Lung microvascular endothelial cell (primary cell): ENCODE results near the gene AFF2. TPM values are rescaled to one million over a fixed set of nuclear protein-coding genes. Genes with fewer than 3 reads are reported as not detected.

Source experiments
- DNase-seq, 2 donors: peaks; one replicate each; pipeline versions ENCODE4 v3.0.0 to v3.0.0-alpha.2; 2010; ENCODE audit warnings: low read depth in 2 of 2
- total RNA-seq: library from RNA; depleted of rRNA; stranded (reverse); fragments of >200 nt; gene quantifications from 2 replicates; pipeline ENCODE4 v1.2.1, GENCODE V29; 2014

Gene AFF2
- total RNA-seq, 1 donor from 2014 or later = 0.20 TPM

DNA sequence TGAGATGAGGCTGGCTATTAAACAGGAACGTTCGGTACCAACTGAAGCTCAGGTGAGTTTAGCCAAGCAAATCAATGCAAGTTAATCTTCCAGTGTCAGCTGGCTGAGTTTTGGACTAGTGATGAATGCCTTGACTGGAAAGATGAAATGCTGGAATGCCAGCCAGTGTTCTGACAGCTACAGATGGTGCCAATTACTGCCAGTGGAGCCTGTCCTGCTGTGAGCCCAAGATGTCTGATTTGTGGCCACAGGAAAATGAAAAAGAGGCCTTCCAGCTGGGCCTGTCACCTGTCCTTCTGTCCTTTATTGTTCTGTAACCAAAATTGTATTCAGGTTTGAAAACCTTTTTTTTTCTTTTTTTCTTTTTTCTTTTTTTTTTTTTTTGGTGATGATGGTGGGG, 223.1 kb downstream of the AFF2 start:
- DNase-seq = no peak

DNA sequence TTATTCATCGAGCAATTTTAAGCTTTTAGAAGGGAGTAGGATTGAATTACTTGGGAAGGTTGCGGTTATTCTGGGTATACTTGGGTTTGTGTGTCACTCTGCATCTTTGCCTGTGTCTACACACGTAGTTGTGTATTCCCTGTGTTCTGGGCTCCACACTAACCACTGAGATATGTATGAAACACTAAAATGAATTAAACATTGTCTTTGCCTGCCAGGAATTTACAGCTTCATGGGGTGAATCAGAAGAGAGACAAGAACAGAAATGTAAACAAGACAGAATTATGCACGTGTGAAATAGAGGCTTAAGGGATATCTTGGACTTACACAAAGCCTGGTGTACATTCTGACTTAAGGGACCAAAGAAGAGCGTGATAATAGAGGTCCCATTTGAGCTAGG, 228.5 kb downstream of the AFF2 start:
- no peak for DNase-seq

DNA sequence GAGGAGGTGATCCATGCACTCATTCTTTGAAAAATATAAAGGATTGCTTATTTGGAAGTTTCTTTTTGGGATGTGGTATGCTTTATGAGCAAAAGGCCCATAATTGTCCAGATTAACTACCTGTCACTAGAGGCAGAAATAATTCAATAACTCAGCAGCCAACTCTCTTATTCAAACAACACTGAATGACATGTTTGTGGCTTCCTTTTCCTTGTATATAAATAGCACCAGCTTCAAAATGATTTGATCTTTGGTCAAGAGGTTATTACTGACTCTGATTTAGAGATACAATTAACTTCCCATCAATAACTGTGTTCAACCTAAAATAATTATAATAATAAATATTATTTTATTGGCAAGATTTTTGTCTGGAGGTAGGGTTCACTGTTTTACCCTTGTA, 232.3 kb downstream of the AFF2 start:
- no peak for DNase-seq

DNA sequence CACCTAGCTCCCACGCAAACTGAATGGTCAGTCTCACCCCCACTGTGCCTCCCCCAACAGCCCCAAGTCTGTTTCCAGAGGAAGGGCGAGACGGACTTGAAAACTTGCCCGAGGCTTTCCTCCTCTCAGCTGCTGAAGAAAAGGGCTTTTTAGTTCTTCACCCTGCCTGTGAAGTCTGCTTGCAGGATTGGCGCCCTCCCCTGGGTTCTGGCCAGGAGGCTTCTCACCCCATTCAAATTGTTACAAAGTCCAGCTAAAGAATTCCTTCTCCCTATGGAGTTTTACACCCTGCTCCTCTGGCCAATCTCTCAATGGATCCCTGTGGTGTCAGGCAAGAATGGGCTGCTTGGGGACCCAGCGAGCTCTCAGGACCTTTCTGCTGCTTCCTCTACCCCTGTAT, 241.0 kb downstream of the AFF2 start:
- DNase-seq = no peak

DNA sequence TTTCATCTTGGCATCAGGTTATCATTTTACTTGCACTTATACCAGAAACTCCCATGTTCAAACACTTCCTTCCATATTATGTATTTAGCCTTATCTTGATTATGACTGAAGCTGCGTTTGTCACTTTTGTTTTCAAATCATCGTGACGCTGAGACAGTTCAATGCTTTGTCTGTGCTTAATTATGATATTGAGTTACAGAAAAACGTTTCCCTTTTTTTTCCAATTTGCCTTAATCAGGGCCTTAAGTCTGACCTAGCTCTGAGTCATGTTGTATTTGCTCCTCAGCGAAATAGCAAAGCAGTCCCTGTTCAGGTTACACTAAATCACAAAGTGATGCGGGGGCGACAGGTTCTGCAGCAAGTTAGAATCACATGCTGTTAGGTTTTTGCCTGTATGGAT, 254.7 kb downstream of the AFF2 start:
- no peak for DNase-seq

DNA sequence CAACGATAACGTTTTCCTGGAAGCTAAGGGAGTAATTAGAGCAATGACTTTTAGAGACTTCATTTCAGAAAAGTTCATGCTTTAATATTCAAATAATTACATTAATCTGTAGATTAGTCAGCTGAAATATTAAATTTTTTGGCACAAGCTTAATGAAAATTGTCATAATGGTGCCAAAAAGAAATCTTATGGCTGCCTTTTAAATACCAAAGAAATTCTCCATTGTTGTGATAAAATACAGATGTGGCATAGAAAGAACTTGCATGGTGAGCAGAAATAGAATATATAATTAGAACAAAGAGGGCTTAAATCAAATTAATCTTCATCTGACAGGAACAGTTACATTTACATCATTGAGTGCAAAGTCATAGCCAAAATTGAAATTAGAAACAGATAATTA, 263.5 kb downstream of the AFF2 start:
- DNase-seq = no peak

DNA sequence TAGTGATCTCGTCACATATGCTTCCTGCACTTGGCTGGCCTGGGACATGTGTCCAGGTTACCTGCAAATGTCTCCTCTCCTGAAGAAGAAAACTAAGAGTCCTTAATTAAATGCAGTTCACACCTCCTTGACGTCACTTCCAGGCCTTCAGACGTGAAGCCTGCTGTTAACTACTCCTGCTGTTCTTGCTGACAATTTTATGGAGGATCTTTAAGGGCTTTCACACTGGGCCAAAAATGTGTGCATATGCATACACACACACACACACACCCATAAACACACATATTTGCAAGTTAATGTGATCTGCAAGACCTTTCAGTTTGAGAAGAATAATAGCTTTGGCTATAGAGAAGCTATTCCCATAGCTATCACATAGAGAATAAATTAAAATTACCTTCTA, 267.9 kb downstream of the AFF2 start:
- DNase-seq = no peak

DNA sequence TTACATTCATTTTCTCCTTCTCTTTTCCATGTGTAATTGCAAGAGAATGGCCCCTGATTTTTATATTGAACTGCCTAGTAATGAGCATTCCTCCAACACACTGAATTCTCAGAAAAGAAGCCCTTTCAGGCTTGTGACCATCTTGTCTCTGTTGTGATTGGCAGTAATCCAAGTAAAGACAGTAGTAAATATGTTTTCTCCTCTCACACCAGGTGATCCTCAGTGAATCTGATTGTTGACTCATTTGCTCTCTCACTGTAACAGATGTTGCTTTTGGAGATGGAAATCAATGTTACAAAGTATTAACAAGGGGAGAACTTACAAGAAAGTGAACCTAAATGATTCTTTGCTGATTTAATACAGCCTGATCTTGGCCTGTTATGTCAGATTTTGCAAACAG, 271.0 kb downstream of the AFF2 start:
- DNase-seq = no peak

DNA sequence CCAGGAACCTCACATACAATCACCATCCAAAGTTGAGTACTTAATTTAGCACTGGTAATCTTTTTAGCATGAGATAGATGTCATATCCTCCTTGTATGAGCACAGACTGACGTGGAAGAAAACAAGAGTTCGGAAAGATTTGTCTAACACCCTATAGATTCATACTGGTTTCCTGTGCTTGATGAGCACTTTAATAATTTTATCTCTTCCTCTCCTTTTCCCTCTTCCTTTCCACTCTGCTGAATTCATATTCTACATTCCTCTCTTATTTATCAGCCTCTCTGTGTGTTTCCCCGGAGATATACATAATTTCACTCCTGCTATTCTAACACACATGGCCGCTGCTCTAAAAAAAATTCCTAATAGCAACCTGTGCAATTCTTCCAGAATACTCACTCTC, 273.9 kb downstream of the AFF2 start:
- DNase-seq = no peak

DNA sequence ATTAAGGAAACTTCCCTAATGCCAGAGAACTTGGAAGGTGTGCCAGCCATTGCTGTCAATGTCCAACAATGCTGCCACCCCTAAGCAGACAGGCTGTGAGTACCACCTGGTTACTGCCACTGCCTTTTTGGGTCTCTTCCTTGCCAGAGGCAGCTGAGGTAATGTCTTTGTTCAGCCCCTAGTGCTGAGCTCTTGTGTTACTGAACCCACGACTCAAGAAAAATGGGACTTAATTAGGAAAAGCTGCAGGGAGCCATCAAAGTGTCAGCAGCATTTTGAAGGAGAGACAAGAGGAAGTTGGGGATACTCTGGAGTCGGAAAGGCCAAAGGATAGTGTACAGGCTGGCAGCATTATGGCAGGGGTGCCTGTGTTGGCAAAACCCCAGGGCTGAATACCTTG, 283.7 kb downstream of the AFF2 start:
- DNase-seq = no peak

DNA sequence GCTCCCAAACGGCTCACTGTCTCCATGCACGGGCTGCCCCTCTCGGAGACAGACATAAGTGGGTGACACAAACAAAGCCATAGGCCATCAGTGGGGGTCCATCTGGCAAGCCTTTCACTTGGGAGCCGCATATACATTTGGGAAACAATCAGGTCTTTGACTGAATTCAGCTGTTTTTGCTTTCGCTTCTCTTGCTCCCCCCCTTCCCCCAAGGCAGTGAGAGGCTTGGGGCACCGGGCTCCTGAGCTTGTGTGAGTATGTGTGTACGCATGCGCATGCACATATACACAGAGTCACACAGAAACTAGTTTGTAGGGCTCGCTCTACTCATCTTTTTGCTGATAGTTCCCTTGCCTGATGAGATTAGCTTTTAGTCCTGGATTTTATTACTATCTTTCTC, 284.4 kb downstream of the AFF2 start:
- DNase-seq = no peak

DNA sequence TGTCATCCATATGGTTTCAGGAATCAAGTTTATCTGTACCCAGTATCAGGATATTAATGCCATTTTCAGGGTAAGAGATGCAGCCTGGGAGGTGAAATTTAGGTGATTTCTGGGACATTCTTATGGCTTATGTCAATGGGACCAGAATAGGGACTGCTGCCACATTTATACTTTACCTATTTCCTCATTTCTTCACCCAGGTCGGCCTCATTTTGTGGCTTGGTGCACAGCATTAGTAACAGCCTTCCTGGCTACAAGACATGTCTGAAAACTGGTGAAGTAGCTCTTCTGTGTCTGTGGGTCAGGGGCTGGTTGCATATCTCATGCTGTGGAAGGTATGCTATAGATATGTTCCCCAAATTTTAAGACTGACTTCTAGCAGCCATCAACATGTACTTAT, 284.8 kb downstream of the AFF2 start:
- DNase-seq = no peak

DNA sequence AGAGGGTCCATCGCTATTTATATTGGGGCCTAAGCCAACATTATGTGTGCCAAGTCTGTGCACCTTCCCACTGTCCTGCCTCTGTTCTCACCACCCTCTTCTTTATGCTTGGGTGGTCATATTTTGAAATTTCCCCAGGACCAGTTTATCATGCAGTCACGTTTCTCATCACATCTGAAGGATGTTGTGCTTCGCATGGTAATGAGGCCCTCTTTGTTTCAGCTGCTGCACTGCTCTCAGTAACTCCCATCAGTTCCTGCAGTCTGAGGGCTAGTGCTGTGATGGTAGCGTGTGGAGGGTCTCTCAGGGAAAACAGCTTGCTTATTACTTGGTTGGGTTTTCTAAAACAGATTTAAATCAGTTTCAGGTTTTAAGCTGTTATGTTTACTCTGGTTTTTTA, 288.0 kb downstream of the AFF2 start:
- DNase-seq = no peak

DNA sequence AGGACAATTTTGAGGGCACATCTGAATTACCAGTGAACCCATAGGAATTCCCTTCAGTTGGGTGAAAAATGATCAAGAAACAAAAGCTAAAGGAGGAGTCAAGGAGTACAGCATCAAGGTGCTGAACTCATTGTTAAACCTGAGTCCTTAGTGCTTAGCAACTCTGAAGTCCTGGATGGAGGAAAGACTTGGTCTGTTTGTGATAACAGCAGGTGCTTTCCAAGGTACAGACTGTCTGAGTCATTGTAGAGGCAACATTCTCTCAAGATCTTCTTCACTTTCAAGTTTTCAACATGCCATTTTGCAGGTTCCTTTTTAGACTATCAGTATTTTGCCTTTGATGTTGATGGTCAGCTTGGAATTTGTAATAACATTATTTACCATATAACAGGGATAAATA, 293.9 kb downstream of the AFF2 start:
- no peak for DNase-seq

DNA sequence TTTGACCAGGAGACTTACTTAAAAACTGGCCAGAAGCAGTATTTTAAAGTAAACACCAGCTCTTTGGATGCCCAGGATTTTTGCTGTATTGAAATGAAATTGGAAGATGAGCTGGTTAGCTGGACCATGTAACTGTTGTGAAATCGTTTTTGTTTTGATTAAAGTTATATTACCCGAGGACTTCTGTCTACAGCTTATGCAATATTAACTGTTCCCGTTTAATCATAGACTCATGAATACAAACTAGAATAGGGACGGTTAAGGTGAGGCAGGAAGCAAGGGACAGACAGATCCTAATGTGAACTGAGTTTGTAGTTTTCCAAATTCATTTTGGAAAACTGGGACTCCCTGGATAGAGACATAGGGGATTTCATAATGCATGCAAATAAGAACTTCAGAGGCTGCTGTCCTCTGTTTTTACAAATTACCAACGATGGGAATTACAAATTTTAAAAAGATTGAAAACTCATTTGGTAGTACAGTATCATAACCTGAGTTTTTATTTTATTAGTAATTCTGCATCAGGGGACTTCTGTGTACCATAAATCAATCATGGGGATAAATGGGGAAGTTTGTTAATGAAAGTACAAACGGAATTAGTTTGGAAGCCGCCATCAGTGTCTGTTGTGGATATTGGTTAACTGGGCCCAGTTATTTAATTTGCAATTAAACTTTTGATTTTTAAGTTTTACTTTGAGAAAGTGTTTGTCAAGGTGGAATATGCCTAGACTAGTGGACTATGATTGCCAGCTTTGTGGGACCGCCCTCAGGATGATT, 304.4 kb downstream of the AFF2 start:
- no peak for DNase-seq

DNA sequence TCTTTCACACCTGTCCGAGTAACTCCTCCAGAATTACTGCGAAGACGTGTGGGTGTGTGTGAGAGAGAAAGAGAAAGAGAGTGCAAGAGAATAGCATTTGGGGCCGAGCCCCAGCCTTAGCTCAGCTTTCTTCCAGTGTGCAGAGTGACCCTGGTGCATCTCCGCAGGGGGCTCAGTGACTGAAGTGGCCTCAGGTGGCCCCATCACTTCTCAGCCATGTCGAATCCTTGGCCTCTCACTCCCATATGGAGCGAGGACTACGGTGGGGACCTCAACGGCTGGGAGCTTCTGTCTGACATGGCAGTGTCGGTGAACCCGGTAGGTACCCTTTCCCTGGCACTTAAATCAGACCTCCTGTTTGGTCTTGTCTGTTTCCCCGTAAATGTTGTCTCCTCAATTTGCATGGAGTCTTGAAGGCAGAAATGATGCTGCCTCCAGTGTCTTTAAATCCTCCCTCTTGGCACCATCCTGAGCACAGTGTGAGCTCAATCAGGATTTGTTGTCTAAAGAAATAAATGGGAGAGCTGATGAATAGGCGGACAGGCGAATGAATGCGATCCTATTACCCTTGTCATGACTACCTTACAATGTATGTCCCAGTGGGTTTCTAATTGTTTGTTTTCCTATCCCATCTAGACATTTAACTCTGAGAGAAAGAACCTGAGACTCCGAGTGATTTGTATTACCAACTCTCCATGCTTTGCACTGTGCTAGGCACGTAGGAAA, 305.9 kb downstream of the AFF2 start:
- DNase-seq = no peak

DNA sequence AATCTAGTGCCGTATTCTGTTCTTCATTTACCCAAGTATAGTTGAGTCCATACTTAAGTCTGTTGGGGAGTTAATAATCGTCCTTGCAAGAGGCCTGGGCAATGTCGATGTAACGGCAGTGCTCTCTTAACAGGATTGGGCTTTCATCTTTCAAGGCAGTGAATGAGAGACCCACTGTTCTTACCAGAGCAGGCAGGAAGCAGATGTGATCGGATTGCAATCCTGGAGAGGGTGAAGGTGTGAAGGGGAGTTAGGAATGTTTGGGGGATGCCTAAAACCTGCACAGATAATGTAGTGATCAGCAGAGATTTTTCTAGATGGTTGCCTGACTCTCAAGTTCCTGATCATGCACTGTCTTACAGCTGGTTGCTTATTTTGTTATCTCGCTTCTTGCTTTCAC, 308.4 kb downstream of the AFF2 start:
- no peak for DNase-seq

DNA sequence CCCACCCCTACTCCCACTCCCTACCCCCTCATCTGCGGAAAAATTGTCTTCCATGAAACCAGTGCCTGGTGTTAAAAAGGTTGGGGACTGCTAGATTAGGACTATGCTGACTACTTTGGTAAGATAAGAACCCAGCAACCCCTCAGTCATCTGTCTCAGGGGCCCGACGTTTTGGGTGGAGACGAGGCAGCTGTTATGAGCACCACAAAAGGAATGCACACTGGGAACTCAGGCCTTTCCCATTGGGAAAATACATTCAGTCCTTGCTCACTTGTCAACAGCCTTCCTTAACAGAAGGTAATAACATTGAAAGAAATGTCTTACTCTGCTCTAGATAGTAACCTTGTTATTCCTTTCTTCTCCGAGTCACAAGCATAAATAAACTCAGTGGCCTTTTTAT, 310.8 kb downstream of the AFF2 start:
- DNase-seq = no peak

DNA sequence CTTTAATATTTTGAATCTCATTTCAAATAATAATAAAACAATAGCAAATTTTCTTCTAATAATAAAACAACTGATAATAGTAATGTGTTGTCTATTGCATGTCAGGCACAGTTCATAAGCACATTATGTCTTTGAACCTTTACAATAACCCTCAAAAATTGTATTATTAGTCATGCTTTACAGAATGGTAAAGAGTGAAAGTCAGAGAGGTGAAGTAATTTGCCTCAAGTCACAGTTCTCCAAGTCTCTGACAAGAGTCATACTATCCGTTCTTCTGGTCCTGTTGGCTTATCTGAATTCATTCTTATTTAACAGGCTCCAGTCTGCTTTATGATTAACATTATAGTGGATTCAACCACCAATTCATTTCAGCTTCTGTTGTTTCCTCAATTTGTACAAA, 313.0 kb downstream of the AFF2 start:
- no peak for DNase-seq

DNA sequence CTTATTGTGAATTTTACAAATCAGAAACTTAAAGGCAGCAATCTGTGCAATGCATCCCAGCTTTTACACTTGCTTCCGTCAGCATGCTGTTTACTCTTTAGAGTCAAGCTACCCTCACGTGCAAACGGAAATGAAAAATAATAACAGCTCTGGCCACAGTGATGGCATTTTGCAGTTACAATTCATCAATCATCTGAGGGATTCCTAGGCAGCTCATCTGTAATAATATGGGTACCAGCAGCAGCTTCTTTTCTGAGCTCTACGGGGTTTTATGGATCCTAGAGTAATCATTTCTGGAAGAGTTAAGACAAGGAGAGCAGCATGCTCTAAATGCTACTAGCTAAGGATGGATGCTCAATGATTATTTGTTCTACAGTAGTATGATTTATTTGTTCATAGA, 313.6 kb downstream of the AFF2 start:
- DNase-seq = no peak

DNA sequence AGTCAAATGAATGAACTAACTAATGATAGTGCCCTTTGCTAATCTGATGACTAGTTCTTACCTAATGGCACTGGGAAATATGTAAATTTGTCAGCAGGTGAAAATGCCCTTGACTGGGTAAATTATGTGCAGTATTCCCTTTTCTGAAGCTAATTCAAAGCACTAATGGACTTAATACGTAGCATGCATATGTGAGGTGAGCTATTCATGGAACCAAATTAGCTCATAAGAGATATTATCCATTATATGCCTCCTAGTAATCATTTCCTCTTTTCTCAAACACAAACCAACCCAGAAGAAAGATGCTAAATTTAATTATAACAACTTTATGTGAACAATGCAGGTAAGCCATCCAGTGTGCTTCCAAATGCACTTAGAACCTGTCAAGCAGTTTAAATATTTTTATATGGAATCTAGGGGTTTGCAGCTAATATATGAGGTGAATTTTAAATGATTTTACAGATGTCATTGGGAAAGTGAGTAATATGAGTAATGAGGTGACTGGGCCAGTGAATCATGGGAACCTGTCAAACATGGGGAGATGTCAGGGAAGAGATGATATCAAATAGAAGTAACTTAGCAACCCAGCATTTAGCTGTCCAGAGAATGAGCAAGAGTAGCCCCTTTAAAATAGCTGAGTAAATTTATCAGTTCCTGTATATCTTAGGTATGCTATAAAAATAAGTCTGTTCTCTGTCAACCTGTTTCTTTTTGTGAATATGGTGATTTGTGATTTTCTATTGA, 315.0 kb downstream of the AFF2 start:
- no peak for DNase-seq

DNA sequence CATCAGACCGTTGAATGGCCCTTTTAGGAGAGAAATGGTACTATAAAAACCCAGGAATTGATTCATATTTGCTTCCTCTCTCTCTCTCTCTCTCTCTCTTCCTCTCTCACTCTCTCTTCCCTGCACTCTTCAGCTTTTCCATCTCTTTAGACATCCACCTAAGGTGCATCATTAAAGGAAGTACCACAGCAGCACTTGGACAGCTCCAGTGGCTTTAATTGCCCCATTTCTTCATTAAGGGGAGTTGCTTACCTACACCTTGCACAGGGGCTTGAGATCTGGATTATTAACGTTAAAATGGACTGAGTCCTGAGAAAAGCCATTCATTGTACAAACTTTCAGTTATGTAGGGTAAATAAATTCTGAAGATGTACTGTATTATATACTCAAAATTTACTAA, 323.6 kb downstream of the AFF2 start:
- no peak for DNase-seq

DNA sequence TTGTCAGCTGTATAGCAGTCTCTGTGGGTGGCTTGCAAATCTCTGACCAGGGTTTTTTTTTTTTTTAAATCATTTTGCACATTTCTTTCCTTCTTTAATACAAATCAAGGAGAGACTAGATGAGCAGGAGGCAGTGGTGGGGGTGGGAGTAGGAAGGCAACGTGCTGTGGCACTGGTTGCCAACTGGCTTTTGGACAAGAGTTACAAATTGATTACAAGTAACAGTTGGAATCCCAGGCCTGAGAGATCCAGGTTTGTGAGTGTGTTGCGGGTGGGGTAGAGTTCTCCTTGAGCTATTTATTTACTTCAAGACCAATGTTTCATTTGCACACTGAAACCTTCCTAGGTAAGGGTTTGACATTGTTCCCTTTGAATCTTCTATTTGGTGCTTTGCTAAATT, 325.3 kb downstream of the AFF2 start:
- no peak for DNase-seq
